Urinary bladder (tissue), 4 donors: ENCODE data around the gene CADM2. TPM values are rescaled to one million over a fixed set of nuclear protein-coding genes. Genes with fewer than 3 reads are reported as not detected.
"Not testable (repeated sequence)": the region's sequence is repeated elsewhere in the genome, so short reads cannot be mapped to it uniquely, and the experiment has no call there.

Experiments used
- DNase-seq: peaks from one replicate; pipeline ENCODE4 v3.0.0-alpha.2; 2015; ENCODE audit errors: extremely low spot score
- H3K27ac ChIP-seq: one replicate; pipeline ENCODE4 v1.5.1; 2013; ENCODE audit warnings: low read depth, mild to moderate bottlenecking, moderate library complexity
- H3K36me3 ChIP-seq: one replicate; pipeline ENCODE4 v1.6.1; 2013; ENCODE audit warnings: mild to moderate bottlenecking, moderate library complexity; ENCODE audit not compliant: insufficient read depth
- H3K4me1 ChIP-seq: one replicate; pipeline ENCODE4 v1.6.1; 2013; ENCODE audit warnings: mild to moderate bottlenecking, moderate library complexity; ENCODE audit not compliant: insufficient read depth
- H3K4me3 ChIP-seq: one replicate; pipeline ENCODE4 v1.5.1; 2013; ENCODE audit warnings: low read depth, low read length
- WGBS: extraction: QIAGEN DNeasy Blood & Tissue Kit; methylation state at CpG from one replicate; pipeline ENCODE4 v1.1.7; 2013; 5-methylcytosine and 5-hydroxymethylcytosine counted together
- polyA plus RNA-seq: library from polyadenylated mRNA; stranded (reverse); fragments of 200-250 nt; gene quantifications from one replicate; pipeline ENCODE4 v1.2.3, GENCODE V29; 2013
- total RNA-seq: library from RNA; depleted of rRNA; stranded (reverse); fragments of >200 nt; gene quantifications from one replicate; pipeline ENCODE4 v1.2.3, GENCODE V29; 2014
- donor health status: healthy with polysubstance abuse.
- donor health status: healthy.

The CADM2 gene
- total and polyA plus RNA-seq, 2 donors = 2.7 to 4.6 TPM

GRCh38 chr3:85151555-85151954, 192.8 kb downstream of the CADM2 start:
- Histone ChIP-seq H3K4me1 (no peaks in the 10 kb centered on the region), H3K27ac (no peak overlapping the region), H3K36me3 (no peaks in the 10 kb centered on the region), H3K4me3 (no peak overlapping the region)
- no peak for DNase-seq
- 86% methylated on average over 1 of the region's 1 CpG for WGBS

- DNase-seq, H3K4me1 ChIP-seq: not testable (repeated sequence)
- 96% methylated on average over 7 of the region's 7 CpGs for WGBS
Observed at GRCh38 chr3:85153279-85153678, 194.5 kb downstream of the CADM2 start.

GRCh38 chr3:85159376-85159775, 200.6 kb downstream of the CADM2 start:
- no peak for DNase-seq
- Histone ChIP-seq H3K4me3 (no peak overlapping the region), H3K27ac (no peak overlapping the region), H3K4me1 (no peaks in the 10 kb centered on the region), H3K36me3 (no peaks in the 10 kb centered on the region)
- 52% methylated on average over 5 of the region's 5 CpGs for WGBS

More at GRCh38 chr3:85153279-85153678, 194.5 kb downstream of the CADM2 start:
- H3K27ac ChIP-seq, H3K4me3 ChIP-seq, H3K36me3 ChIP-seq: not testable (repeated sequence)

- Histone ChIP-seq H3K4me3 (no peak overlapping the region), H3K36me3 (no peaks in the 10 kb centered on the region), H3K27ac (no peak overlapping the region), H3K4me1 (no peaks in the 10 kb centered on the region)
- no peak for DNase-seq
- 88% methylated on average over 7 of the region's 7 CpGs for WGBS
Observed at GRCh38 chr3:85161544-85161943, 202.8 kb downstream of the CADM2 start.

GRCh38 chr3:85162905-85163304, 204.1 kb downstream of the CADM2 start:
- Histone ChIP-seq H3K4me1 (no peaks in the 10 kb centered on the region), H3K36me3 (no peaks in the 10 kb centered on the region)
- WGBS = 96% methylated on average over 1 of the region's 1 CpG

GRCh38 chr3:85164436-85164835, 205.6 kb downstream of the CADM2 start:
- WGBS = 86% methylated on average over 1 of the region's 1 CpG
- Histone ChIP-seq H3K4me1 (no peaks in the 10 kb centered on the region), H3K4me3 (no peak overlapping the region), H3K36me3 (no peaks in the 10 kb centered on the region), H3K27ac (no peak overlapping the region)
- DNase-seq = no peak

More at GRCh38 chr3:85162905-85163304, 204.1 kb downstream of the CADM2 start:
- H3K27ac ChIP-seq = no peak overlapping the region
- no peak for DNase-seq
- H3K4me3 ChIP-seq = no peak overlapping the region

GRCh38 chr3:85167576-85167975, 208.8 kb downstream of the CADM2 start:
- H3K27ac ChIP-seq = no peak overlapping the region
- H3K4me3 ChIP-seq = no peak overlapping the region
- no peak for DNase-seq
- no peaks in the 10 kb centered on the region for H3K4me1 ChIP-seq
- 94% methylated on average over 1 of the region's 1 CpG for WGBS
- H3K36me3 ChIP-seq = no peaks in the 10 kb centered on the region

GRCh38 chr3:85170646-85171045, 211.9 kb downstream of the CADM2 start:
- H3K4me1 ChIP-seq = no peaks in the 10 kb centered on the region
- DNase-seq = no peak
- H3K27ac ChIP-seq = no peak overlapping the region
- no peaks in the 10 kb centered on the region for H3K36me3 ChIP-seq
- no peak overlapping the region for H3K4me3 ChIP-seq
- WGBS = 82% methylated on average over 1 of the region's 1 CpG

- Histone ChIP-seq H3K36me3 (no peaks in the 10 kb centered on the region), H3K27ac (no peak overlapping the region), H3K4me1 (no peaks in the 10 kb centered on the region), H3K4me3 (no peak overlapping the region)
- no peak for DNase-seq
- 93% methylated on average over 1 of the region's 1 CpG for WGBS
Observed at GRCh38 chr3:85171976-85172375, 213.2 kb downstream of the CADM2 start.

- H3K27ac ChIP-seq = no peak overlapping the region
- no peak for DNase-seq
- no peaks in the 10 kb centered on the region for H3K4me1 ChIP-seq
- H3K4me3 ChIP-seq = no peak overlapping the region
- H3K36me3 ChIP-seq = no peaks in the 10 kb centered on the region
- WGBS = 63% methylated on average over 1 of the region's 1 CpG
Observed at GRCh38 chr3:85176799-85177198, 218.0 kb downstream of the CADM2 start.

GRCh38 chr3:85182975-85183752, 224.4 kb downstream of the CADM2 start:
- WGBS = 53% methylated on average over 3 of the region's 3 CpGs
- Histone ChIP-seq H3K4me1 (no peaks in the 10 kb centered on the region), H3K36me3 (no peaks in the 10 kb centered on the region), H3K27ac (no peak overlapping the region), H3K4me3 (no peak overlapping the region)
- DNase-seq = no peak

GRCh38 chr3:85185495-85185894, 226.7 kb downstream of the CADM2 start:
- Histone ChIP-seq H3K27ac (no peak overlapping the region), H3K36me3 (no peaks in the 10 kb centered on the region), H3K4me1 (no peaks in the 10 kb centered on the region), H3K4me3 (no peak overlapping the region)
- no peak for DNase-seq
- WGBS = 67% methylated on average over 1 of the region's 1 CpG

GRCh38 chr3:85189731-85190130, 230.9 kb downstream of the CADM2 start:
- Histone ChIP-seq H3K4me3 (no peak overlapping the region), H3K4me1 (no peaks in the 10 kb centered on the region), H3K27ac (no peak overlapping the region), H3K36me3 (no peaks in the 10 kb centered on the region)
- no peak for DNase-seq
- 92% methylated on average over 3 of the region's 3 CpGs for WGBS

- 77% methylated on average over 2 of the region's 2 CpGs for WGBS
- no peaks in the 10 kb centered on the region for H3K36me3 ChIP-seq
- no peaks in the 10 kb centered on the region for H3K4me1 ChIP-seq
- no peak overlapping the region for H3K27ac ChIP-seq
- DNase-seq = no peak
- H3K4me3 ChIP-seq = no peak overlapping the region
Observed at GRCh38 chr3:85193565-85193964, 234.8 kb downstream of the CADM2 start.
